NCI-H2081 (cell line): ENCODE results near the gene PCED1B.

Experiments used
- DNase-seq, 2 experiments: peaks; one replicate each; lab custom pipeline; 2025; lab: John Stamatoyannopoulos, UW

The PCED1B gene

GRCh38 chr12:47067771-47068431 is 11.5 kb upstream of the PCED1B start:
- peak in 1 of 2 experiments; percentile 47 for DNase-seq

GRCh38 chr12:47068539-47068938 is 10.9 kb upstream of the PCED1B start:
- no peak for DNase-seq

- no peak for DNase-seq
Measured at GRCh38 chr12:47070310-47070709, 9.1 kb upstream of the PCED1B start.

- DNase-seq, result no peak
Measured at GRCh38 chr12:47071241-47071852, 8.1 kb upstream of the PCED1B start.

- no peak for DNase-seq
Measured at GRCh38 chr12:47073951-47074350, 5.5 kb upstream of the PCED1B start.

- DNase-seq, result no peak
Measured at GRCh38 chr12:47074757-47075156, 4.7 kb upstream of the PCED1B start.

GRCh38 chr12:47075192-47076084 is 4.0 kb upstream of the PCED1B start:
- DNase-seq, result no peak

GRCh38 chr12:47077206-47078085 is 2.0 kb upstream of the PCED1B start:
- DNase-seq, result no peak

- DNase-seq, result no peak
Measured at GRCh38 chr12:47078086-47078395, 1.4 kb upstream of the PCED1B start.

GRCh38 chr12:47078733-47079467 is 521 bp upstream of the PCED1B start:
- DNase-seq, result no peak

- DNase-seq, result no peak
Measured at GRCh38 chr12:47079981-47080724, 732 bp downstream of the PCED1B start.

GRCh38 chr12:47080725-47081502 is 1.5 kb downstream of the PCED1B start:
- no peak for DNase-seq

GRCh38 chr12:47082283-47082682 is 2.9 kb downstream of the PCED1B start:
- no peak for DNase-seq

GRCh38 chr12:47082796-47083621 is 3.6 kb downstream of the PCED1B start:
- DNase-seq, result peak in 1 of 2 experiments; percentile 34

- DNase-seq, result no peak
Measured at GRCh38 chr12:47084172-47084571, 4.8 kb downstream of the PCED1B start.

GRCh38 chr12:47085815-47086252 is 6.4 kb downstream of the PCED1B start:
- DNase-seq, result peak; percentile 60 to 85

- peak; percentile 26 to 81 for DNase-seq
Measured at GRCh38 chr12:47087088-47087688, 7.8 kb downstream of the PCED1B start.
